OCI-LY3 (cell line): ENCODE measurements around the gene CACNA1I.

ENCODE experiments used
- EZH2phosphoT487 ChIP-seq: fragments of 200-600 bp; shearing (Covaris generic); IDR thresholded peaks from 2 replicates; pipeline ENCODE4 v1.6.1; 2018; ENCODE audit warnings: antibody characterized with exemption, mixed run types, low read depth
- TF ChIP-seq, protein P1 (sequence below): fragments of 200-600, 300-600 bp; sonication (generic); IDR thresholded peaks from 2 replicates; pipeline ENCODE4 v1.5.1; 2014; ENCODE audit warnings: antibody characterized with exemption, low read length, low read depth

DNA sequence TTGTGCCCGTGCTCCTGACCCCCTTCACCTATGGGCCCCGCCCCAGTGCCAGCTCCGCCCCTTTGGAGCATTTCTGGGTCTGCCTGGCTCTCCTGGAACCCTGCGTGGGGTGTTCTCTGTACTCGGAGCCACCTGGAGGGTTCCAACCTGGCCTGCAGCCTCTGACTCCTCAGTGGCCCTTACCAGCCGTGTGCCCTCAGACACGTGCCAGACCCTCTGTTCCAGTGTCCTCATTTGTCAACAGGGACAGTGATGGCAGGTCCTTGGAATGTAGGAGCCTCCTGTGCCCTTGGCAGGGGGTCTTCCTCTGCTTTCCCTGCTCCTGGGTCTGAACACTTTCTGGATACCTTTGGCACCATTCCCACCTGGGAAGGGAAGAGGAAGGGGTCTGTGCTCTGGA is 96.4 kb downstream of the CACNA1I start:
- TF ChIP-seq, protein P1, sequence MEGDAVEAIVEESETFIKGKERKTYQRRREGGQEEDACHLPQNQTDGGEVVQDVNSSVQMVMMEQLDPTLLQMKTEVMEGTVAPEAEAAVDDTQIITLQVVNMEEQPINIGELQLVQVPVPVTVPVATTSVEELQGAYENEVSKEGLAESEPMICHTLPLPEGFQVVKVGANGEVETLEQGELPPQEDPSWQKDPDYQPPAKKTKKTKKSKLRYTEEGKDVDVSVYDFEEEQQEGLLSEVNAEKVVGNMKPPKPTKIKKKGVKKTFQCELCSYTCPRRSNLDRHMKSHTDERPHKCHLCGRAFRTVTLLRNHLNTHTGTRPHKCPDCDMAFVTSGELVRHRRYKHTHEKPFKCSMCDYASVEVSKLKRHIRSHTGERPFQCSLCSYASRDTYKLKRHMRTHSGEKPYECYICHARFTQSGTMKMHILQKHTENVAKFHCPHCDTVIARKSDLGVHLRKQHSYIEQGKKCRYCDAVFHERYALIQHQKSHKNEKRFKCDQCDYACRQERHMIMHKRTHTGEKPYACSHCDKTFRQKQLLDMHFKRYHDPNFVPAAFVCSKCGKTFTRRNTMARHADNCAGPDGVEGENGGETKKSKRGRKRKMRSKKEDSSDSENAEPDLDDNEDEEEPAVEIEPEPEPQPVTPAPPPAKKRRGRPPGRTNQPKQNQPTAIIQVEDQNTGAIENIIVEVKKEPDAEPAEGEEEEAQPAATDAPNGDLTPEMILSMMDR: no peak
- TF ChIP-seq EZH2phosphoT487: no peak
